ENCODE results near the gene PTPN11.

GRCh38 chr12:112539221-112539620 lies 120.5 kb downstream of the PTPN11 start:
- TF ChIP-seq, protein P1, sequence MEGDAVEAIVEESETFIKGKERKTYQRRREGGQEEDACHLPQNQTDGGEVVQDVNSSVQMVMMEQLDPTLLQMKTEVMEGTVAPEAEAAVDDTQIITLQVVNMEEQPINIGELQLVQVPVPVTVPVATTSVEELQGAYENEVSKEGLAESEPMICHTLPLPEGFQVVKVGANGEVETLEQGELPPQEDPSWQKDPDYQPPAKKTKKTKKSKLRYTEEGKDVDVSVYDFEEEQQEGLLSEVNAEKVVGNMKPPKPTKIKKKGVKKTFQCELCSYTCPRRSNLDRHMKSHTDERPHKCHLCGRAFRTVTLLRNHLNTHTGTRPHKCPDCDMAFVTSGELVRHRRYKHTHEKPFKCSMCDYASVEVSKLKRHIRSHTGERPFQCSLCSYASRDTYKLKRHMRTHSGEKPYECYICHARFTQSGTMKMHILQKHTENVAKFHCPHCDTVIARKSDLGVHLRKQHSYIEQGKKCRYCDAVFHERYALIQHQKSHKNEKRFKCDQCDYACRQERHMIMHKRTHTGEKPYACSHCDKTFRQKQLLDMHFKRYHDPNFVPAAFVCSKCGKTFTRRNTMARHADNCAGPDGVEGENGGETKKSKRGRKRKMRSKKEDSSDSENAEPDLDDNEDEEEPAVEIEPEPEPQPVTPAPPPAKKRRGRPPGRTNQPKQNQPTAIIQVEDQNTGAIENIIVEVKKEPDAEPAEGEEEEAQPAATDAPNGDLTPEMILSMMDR (IDR thresholded peaks at IDR 0.05) = no peak
- no peak for TF ChIP-seq POLR2A (IDR thresholded peaks at IDR 0.05)
